HG03066 (cell line): ENCODE measurements around the gene PYGB.

Experiments
- ATAC-seq: cut with Tn5 transposase; IDR thresholded peaks from one replicate; pipeline ENCODE4 v1.9.1; 2021; ENCODE audit warnings: low read depth; ENCODE audit not compliant: unreplicated experiment

PYGB gene

GRCh38 chr20:25215521-25215920 is 32.4 kb upstream of the PYGB start:
- no peak for ATAC-seq

- no peak for ATAC-seq
Measured at GRCh38 chr20:25216199-25216945, 31.5 kb upstream of the PYGB start.

DNA sequence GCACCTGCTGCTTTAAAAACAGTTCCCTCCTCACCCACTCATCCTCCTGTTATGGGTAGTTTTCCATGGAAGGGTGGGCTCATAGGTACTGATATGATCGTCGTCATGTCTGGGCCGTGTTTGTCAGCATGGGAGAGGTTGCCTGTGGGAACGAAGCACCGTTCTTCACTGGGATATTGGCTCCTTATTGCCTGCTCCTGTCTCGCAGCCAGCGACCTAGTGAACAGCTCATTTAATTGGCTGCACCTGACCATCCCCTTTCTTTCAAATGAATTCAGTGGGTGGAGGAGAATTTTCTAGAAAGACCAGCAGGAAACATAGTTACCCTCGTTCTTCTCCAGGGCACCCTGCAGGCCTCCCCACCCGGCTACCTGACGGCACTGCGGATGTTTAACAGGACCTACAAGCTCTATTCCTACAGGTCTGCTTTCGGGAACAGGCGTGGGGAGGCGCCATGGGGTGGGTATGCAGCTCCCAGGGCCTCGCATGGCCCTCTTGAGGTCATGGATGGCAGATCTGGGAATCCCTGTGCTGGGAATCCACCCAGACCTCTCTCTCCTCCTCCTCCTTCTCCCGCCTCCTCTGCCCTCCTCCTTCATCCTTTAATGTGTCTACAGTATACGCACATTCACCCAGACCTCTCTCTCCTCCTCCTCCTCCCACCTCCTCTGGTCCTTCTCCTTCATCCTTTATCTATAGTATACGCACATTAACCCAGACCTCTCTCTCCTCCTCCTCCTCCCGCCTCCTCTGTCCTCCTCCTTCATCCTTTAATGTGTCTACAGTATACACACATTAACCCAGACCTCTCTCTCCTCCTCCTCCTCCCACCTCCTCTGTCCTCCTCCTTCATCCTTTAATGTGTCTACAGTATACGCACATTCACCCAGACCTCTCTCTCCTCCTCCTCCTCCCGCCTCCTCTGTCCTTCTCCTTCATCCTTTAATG is 30.4 kb upstream of the PYGB start:
- no peak for ATAC-seq

DNA sequence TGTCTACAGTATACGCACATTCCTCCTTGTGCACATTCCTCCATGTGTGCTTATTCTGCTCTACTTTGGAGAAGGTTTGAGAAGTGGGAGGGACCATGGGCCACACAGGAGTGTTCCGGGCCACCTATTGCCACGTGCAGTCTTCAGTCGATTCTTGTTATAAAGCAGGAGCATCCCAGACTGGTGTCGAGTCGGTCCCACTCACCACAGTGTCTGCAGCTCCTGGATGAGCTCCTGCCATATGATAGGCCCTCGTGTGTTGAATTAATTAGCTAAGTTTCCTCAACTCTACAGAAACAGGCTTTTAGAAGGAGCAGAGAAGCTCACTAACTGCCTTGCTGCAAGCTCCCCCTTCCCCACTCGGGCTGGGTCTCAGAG is 29.8 kb upstream of the PYGB start:
- no peak for ATAC-seq

DNA sequence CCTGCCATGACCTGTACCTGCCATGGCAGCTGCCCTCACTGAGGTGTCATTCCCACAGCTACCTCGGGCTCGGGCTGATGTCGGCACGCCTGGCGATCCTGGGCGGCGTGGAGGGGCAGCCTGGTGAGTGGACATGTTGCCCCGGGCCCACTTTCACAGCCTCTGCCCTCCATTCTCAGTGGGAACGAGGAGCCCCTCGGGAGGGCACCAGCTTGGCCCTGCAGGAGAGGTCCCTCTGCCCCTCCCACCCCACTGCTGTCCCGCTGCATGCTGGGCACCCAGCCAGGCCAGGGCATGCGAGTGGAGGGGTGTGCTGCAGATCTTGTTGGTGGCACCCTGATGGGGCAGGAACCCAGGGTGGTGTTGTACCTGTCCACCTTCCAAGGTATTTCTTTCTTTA is 29.4 kb upstream of the PYGB start:
- no peak for ATAC-seq

DNA sequence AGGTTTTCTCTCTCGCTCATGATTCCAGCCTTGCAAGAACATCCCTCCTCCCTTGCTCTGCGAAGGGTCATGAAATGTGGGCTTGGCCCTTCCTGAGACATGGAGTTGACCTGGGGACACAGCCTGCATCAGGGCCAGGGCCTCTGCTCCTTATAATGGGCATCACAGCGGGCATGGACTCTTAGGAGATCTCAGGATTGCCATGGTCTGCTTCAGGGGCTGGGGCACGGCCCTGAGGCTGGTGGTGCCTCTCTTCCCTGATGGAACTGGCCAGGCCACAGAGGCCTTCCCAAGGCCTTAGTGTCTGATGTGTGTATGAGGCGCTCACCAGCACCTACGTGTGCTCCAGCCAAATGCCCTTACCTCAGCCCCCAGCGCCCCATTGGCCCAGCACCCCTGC is 28.5 kb upstream of the PYGB start:
- no peak for ATAC-seq

- no peak for ATAC-seq
Measured at GRCh38 chr20:25220021-25220730, 27.7 kb upstream of the PYGB start.

DNA sequence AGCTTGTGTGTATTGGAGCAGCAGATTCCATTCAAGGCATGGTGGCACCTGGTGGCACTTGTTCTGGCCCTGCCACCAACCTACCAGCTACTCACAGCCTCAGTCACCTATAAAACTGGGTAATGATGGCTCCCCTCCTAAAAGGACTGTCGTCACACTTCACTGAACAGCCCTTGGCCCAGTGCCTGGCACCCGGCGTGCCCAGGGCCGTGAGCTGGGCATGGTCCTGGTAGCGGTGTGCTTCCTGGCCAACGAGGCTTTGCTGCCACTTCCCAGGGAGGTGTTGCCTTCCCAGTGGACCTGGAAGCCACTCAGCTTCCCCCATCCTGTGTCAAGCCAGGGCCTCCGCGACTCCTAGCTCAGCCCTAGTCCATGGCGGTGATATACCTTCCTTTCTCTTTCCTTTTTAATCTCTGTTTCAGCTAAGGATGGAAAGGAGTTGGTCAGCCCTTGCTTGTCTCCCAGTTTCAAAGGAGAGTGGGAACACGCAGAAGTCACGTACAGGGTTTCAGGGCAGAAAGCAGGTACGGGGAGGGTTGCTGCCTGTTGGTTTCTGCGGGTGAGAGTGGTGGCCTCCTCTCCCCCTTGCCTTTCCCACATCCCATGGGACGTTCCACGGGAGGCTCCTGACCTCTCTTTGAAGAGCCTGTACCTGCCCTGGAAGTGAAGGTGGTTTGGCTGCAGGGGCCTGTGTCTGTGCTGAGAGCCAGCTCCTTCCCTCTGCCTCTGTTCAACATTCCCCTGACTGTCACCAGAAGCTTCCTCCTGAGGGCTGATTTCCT is 26.9 kb upstream of the PYGB start:
- no peak for ATAC-seq

DNA sequence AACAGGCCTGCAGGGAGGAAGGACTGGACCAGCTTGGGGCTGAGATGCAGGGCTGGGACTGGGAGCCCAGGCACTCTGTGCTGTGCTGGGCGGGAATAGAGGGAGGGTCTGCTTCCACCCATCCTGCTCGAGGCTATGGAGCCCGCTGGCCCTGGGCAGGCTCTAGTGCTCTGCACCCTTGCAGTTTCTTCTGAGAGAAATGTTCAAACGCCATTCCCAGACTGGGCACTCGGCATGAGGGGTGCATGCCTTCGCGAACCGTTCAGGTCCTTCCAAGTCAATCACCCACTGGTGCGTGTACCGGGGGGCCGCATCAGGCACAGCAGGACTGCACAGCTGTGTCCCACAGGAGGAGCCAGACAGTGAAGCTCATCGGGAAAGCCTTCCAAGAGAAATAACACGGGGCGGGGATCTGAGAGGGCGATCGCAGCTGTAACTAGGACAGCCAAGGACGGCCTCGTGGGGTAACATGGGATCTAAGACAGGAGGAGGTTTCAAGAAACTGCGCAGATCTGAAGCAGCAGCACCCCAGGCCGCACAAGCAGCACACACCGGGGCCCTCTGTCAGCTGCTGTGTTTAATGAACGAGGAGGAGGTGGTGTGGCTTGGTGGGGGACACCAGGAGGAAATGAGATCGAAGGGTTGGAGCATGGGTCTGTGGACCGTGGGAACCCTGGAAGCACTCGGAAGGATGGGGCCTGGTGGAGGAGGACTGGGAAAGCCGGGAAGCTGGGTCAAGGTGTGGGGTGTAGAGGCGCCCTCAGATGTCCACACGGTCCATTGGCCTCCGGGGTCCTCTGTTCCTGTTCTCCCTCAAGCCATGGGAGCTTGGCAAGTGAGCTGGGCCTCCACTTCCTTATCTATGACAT is 26.1 kb upstream of the PYGB start:
- no peak for ATAC-seq

- ATAC-seq: no peak
Measured at GRCh38 chr20:25222461-25223178, 25.3 kb upstream of the PYGB start.

DNA sequence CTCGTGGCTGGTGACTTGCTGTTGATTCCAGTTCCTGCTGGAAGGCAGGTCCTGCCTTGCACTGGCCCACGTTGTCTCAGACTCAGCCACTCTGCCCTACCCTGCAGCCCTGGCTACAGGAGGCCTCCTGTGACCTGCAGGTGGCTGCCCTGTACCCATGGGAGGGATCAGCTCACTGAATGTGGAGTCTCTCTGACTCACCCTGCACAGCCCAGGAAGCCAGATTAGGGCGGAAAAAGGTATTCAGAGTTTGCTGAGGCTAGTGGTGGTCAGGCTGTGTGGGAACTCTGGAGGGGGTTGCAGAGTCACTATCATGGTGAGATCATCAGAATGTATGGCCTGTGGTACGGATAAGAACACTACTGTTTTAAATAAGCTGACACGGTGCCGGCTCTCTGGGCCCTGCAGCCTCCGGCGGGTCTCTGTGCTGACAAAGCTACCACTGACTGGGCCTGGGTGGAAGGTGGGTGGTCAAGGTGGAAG is 24.7 kb upstream of the PYGB start:
- no peak for ATAC-seq

GRCh38 chr20:25223765-25224720 is 23.8 kb upstream of the PYGB start:
- no peak for ATAC-seq

GRCh38 chr20:25224941-25225340 is 22.9 kb upstream of the PYGB start:
- ATAC-seq: no peak

DNA sequence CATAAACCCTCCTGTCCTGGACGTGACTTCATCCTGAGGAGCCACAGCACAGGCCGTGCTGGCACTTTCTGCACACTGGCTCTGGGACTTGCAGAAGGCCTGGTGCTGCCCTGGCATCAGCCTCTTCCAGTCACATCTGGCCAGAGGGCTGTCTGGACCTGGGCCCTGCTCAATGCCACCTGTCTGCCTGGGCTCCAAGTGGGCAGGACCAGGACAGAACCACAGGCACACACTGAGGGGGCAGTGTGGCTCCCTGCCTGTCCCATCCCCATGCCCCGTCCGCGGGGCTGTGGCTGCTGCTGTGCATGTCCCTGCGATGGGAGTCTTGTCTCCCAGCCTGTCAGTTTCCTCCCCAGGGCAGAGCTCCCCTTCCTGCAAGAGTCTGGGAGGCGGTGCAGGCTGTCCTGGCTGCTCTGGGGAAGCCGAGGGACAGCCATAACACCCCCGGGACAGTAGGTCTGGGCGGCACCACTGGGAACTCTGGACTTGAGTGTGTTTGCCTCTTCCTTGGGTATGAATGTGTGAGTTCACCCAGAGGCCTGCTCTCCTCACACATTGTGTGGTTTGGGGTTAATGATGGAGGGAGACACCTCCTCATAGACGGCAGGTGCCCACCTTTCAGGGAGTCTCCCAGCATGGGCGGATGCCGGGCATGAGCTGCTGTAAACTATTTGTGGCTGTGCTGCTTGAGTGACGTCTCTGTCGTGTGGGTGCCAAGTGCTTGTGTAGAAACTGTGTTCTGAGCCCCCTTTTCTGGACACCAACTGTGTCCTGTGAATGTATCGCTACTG is 22.0 kb upstream of the PYGB start:
- ATAC-seq: no peak

GRCh38 chr20:25226433-25227316 is 21.2 kb upstream of the PYGB start:
- no peak for ATAC-seq

- no peak for ATAC-seq
Measured at GRCh38 chr20:25227317-25227831, 20.5 kb upstream of the PYGB start.
